GM19025 (cell line): ENCODE measurements around the gene INHA.

Experiments used
- ATAC-seq: cut with Tn5 transposase; IDR thresholded peaks from one replicate; pipeline ENCODE4 v1.9.1; 2021; ENCODE audit warnings: mild to moderate bottlenecking, low read depth, moderate library complexity; ENCODE audit not compliant: unreplicated experiment

INHA gene

GRCh38 chr2:219557320-219557719, 14.8 kb upstream of the INHA start:
- ATAC-seq: no peak

GRCh38 chr2:219557791-219558785, 14.0 kb upstream of the INHA start:
- ATAC-seq: no peak

DNA sequence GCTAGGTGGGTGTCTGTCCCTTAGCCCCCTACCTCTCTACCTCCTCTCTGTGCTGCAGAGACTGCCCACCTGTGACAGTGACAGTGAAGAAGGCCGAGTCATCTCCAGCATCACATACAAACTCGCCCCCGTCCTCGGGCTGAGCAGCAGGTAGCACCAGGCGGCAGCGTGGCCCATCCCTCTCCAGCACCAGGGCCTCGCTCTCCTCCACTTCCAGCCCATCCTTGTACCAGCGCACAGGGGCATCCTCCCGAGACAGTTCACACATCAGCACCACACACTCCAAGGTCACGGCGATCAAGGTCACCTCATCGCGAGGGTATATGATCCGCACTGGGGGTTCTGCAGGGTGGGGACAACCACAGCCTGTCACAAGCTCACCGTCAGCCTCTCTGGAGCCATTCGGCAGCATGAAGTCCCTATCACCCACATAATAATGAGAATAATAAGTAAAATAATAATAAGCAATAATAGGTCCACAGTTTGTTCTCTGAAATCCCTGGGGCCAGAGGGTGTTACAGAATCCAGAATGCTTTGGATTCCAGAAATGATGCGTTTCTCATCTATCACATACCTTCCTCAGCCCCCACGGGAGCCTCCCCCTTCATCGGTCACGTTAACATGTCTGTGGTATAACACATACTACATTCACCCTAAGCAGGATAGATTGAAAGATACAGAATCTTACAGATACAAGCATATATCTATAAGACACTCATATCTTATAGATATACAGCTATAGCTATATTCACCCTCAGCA, 12.8 kb upstream of the INHA start:
- ATAC-seq: no peak

DNA sequence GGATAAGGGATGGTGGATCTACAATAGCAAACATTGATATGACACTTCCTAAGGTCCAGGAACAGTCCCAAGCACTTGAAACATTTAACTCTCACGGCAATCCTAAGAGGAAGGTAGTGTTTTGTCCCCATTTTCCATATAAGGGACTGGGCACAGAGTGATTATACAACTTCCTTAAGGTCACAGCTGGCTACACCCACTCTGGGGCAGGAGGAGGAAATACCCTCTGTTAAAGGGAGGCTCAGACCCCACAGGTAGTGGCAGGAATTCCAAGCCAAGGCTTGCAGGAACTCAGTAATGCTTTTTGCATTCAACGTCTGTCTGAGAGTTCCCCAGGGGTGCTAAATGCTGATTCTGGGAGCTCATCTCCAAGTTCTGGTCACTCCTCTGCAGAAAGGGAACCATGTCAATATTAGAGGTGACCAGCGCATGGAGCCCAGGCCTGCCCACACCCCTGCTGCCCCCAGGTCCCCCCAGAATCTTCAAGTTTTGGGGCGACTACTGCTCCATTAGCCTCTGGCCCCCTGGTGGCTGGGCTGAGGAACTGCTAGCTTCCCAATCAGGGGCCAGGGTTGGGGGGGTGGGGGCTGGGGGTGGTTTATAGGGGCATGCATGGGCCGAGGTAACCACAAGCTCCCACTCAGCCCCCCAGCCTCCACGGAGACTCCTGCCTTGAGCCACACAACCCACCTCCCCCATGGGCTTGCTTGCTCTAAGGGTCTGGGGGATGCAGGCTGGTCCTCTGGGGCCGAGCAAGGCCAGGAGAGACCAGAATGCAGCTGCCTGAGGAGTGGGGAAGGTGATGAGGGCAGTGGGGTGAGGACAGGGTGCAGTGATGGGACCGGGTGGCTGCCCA, 11.8 kb upstream of the INHA start:
- no peak for ATAC-seq

DNA sequence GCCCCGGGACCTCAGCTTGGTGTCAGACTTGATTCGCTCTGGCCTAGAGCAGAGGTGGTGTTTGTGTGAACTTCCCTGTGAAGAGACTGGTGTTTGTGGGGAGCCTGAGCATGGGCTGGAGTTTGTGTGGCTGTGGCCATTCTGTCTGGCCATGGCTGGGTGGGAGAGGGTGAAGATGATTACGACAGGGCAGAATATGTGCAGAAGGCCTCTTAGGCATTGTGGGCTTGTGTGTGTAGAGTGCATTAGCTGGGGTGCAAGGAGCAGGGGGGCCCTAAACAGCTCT, 11.3 kb upstream of the INHA start:
- no peak for ATAC-seq

GRCh38 chr2:219561179-219562048, 10.7 kb upstream of the INHA start:
- ATAC-seq: no peak

DNA sequence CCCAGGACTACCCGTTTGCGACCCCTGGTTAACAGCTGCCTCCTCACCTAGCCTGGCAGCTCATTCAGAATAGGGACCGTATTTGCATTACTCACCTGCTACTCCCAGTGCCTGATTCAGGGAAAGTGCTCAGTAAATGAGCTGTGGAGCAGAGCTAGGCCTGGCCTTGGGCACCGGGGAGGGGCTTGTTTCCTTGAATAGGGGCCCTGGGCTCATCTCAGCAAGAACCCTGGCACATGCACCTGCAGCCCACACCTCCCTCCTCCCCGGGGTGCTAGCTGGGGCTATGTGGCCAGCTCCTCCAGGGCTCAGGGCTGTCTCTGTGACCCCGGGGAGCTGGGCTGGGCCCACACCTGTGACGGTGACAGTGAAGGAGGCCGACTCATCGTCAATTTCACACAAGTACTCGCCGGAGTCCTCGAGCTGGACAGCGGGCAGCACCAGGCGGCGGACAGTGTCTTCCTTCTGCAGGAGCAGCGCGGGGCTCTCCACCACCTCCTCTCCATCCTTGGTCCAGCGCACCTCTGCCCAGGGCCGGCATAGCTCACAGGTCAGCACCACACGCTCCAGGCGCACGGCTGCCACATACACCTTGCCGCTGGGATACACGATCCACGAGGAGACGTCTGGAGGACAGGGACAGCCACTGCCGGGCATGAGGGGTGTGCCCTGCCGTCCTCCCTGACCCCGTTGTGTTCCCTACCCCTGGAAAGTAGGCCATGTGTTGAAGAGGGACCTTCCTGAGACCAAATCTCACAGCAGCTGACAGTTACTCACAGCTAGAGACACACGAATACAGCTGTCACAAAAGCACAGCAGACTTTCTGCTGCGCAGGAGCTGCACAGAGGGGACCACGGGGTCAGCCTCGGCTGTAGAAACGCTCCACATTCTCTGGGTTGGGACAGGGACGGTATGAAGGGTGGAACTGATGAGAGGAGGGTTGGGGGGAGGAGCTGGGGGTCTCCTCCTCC, 9.8 kb upstream of the INHA start:
- no peak for ATAC-seq

DNA sequence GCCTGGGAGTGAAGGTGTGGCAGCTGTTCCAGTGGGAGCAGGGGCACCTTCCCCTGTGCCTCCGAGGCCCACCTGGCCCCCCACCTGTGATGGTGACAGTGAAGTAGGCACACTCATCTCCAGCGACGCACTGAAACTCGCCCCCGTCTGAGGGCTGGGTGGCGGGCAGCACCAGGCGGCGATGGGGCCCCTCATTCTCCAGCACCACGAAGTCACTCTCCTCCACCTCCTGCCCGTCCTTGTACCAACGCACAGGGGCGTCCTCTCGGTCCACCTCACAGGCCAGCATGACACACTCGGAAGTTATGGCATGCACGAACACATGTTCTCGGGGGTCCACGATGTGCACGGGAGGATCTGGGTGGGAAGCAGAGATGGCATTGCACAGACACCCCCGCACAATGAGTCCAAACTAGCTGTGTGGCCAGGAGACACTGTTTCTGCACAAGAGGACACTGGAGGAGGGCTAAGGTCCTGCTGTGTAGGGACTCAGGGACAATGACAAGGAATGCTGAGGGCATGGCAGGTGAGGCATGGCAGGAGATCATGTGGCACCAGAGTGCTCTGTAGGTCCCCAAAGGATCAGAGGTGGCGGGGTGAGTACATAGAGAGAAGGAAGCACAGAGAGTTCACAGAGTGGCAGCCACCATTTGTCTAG, 8.7 kb upstream of the INHA start:
- no peak for ATAC-seq

DNA sequence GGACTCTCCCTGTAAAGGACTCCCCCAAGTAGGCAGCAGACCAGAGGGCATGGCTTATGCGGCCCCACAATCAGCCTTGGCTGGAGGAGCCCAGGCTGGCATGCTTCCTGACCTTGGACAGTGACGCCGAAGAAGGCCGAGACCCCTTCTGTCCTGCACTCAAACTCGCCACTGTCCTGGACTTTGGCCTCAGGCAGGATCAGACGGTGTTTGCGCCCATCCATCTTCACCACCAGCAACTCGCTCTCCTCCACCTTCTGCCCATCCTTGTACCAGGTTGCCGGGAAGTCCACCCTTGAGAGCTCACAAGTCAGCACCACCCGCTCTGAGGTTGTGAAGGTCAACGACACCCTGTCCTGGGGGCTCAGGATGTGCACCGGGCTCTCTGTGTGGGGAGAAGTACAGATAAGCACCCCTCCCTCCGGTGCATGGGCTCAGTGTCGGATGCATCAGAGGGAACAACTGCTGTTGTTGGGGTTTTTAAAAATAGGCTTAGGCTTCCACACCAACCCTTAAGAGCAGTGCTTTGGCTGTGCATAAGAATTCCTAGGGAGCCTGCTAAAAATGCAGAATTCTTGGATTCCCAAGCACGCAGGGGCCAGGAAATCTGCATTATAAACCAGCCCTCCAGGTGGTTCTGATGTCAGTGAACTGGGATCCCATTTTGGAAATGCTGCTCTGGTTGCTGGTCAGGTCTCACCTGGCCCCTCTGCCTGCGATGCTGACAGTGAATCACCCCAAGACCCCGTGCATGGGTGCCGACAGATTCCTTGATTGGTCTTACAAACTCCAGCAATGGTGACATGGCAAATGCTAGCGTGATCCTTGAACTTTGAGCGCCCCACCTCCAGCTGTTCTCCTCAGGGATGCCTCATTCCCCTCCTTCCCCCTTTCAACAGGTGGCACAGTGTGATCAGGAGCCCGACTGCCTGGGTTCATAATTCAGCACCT, 6.7 kb upstream of the INHA start:
- no peak for ATAC-seq

DNA sequence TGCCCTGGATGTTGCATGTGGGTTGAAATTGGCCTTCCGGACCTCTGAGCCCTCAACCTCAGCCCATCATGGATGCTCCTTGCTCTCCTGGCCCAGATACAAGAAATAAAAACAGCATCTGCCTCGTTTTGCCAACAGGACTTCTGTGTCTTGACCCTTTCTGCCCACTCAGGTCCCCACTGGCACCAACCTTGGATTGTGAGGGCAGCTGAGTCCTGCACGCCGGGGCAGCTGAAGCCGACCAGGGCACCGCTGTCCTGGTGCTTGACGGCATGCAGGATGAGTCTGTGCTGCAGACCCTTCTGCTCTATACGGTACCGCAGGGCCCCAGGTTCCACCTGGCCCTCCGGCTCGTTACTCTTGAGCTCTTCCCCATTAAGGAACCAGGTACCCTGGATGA, 5.5 kb upstream of the INHA start:
- ATAC-seq: no peak

DNA sequence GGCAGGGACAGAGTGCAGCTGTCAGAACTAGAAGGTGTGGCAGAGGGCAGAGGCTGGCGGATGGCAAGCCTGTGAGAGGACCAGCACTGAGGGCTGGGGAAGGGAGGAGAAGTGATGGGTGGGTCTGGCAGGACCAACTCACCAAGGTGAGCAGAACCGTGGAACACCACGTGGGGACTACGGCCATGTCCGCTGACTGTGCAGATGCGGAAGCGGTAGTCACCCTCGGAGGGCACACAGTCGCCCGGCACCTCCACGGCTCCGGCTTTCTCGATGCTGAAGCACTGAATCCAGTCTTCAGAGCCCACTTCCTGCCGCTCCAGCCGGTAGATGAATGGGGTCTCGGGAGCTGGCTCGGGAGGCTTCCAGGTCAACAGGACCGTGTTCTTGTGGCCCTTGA, 5.0 kb upstream of the INHA start:
- ATAC-seq: no peak

- no peak for ATAC-seq
Observed at GRCh38 chr2:219567791-219568361, 4.2 kb upstream of the INHA start.

DNA sequence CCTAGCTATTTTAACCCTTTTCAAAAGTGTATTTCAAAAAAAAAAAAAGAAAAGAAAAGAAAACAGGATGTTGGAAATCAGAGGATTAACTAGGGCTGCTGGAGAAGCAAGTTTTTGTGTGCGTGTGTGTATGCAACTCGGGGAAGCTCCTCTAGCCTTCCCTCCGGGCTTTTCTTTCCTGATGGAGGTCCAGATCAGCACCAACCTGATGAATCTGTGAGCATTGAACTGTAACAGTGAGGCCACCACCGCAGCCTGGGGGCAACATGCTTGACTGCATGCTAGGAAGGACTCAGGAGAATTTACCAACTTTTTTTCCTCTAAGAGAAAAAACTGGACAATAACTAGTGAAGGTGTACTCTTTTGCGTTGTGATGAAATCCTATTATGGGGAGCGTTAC, 3.1 kb upstream of the INHA start:
- no peak for ATAC-seq

DNA sequence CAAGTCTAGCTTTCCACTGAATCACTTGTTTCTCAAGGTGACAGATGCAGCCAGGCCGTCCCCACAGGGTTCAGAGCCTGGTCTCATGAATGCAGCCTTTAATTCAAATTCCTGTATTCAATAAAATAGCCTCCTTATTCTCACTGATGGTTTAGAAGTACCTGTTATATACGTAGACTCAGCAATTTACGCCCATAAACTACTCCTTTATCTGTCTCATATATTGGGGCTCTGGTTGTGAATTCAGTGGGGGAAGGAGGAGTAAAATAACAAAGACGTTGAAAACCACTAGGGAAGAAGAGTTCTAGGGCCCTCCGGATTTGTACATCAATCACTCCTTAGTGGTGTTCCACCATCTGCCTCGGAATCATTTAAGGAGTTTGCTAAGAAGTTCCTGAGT, 2.5 kb upstream of the INHA start:
- ATAC-seq: no peak

GRCh38 chr2:219570194-219570923, 1.8 kb upstream of the INHA start:
- ATAC-seq: no peak

DNA sequence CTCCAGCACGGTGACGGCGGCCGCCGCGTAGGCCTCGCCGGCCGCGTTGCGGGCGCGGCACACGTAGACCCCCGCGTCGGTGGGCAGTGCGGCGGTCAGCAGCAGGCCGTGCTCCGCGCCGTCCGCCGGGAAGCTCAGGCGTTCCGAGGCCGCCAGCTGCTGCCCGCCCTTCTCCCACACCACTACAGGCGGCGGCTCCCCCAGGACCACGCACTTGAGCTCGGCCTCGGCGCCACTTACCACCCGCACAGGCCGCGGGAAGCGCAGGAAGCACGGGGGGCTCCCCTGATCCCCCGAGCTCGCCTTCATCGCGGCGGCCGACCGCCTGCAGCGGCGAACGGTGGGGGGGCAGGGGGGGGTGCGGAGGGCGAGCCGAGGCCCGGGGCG, 1.2 kb upstream of the INHA start:
- no peak for ATAC-seq
